GM19035 (cell line): ENCODE data around the gene EIF4E3.

Experiments used
- ATAC-seq: cut with Tn5 transposase; IDR thresholded peaks from one replicate; pipeline ENCODE4 v1.9.1; 2021; ENCODE audit not compliant: unreplicated experiment

The EIF4E3 gene

GRCh38 chr3:71651625-71652024 lies 73.6 kb downstream of the EIF4E3 start:
- no peak for ATAC-seq

GRCh38 chr3:71650372-71650771 lies 74.8 kb downstream of the EIF4E3 start:
- ATAC-seq = no peak

- no peak for ATAC-seq
These were observed 75.4 kb downstream of the EIF4E3 start for GRCh38 chr3:71649757-71650156.

GRCh38 chr3:71647751-71648150 lies 77.5 kb downstream of the EIF4E3 start:
- no peak for ATAC-seq

- ATAC-seq = no peak
These were observed 78.2 kb downstream of the EIF4E3 start for GRCh38 chr3:71646971-71647370.

- ATAC-seq = no peak
These were observed 80.1 kb downstream of the EIF4E3 start for GRCh38 chr3:71645140-71645539.

GRCh38 chr3:71641674-71642073 lies 83.5 kb downstream of the EIF4E3 start:
- ATAC-seq = no peak

GRCh38 chr3:71640331-71640983 lies 84.7 kb downstream of the EIF4E3 start:
- no peak for ATAC-seq

- no peak for ATAC-seq
These were observed 88.7 kb downstream of the EIF4E3 start for GRCh38 chr3:71636482-71636881.

- no peak for ATAC-seq
These were observed 89.2 kb downstream of the EIF4E3 start for GRCh38 chr3:71636001-71636400.

- no peak for ATAC-seq
These were observed 90.5 kb downstream of the EIF4E3 start for GRCh38 chr3:71634671-71635070.

GRCh38 chr3:71629711-71630110 lies 95.5 kb downstream of the EIF4E3 start:
- no peak for ATAC-seq

- no peak for ATAC-seq
These were observed 95.9 kb downstream of the EIF4E3 start for GRCh38 chr3:71629289-71629688.

- ATAC-seq = no peak
These were observed 96.7 kb downstream of the EIF4E3 start for GRCh38 chr3:71628522-71628921.

GRCh38 chr3:71625676-71626075 lies 99.5 kb downstream of the EIF4E3 start:
- no peak for ATAC-seq
